ENCODE measurements around the gene SACM1L.
A peak's percentile ranks its signal among the peaks of the same experiment; 100 is the strongest.

SACM1L gene

DNA sequence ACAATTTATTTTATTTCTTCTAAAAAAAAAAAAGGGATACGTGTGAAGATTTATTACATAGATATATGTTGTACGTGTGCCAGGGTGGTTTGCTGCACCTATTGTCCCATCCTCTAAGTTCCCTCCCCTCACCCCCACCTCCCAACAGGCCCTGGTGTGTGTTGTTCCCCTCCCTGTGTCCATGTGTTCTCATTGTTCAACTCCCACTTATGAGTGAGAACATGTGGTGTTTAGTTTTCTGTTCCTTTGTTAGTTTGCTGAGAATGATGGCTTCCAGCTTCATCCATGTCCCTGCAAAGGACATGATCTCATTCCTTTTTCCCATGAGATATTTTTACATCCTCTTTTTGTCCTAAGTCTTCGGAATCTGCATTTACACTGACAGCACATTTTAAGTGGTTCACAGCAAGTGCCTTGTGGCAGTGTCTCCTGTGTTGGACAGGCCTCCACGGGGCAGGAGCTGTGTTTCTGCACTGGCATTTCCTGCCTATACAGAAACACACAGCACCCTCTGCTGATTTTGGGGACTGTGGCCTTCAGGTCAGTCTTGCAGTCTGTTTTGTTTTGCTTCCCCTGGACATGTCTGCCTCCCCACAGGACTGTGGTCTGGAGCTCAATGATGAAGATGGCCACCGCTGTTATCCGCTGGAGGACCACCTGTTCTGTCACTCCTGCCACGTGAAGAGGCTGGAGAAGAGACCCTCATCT, 12.7 kb upstream of the SACM1L start:
- Histone ChIP-seq H3K4ac (ENCODE audit: low read length) (no peak overlapping the region), H3K14ac (ENCODE audit: low read length) (no peak overlapping the region), H3K79me1 (ENCODE audit: low read depth, low read length) (no peaks in the 10 kb centered on the region), H3K18ac (ENCODE audit: low read length) (no peak overlapping the region), H3K4me1 (ENCODE audit: control insufficient read depth in 2 of 2, insufficient read depth in 1 of 2, low read depth in 1 of 2, low read length in 2 of 2) (peaks cover 4 to 12% of the 10 kb centered on the region in 2 donors), H3K4me2 (ENCODE audit: insufficient read depth, low read length, poor library complexity, severe bottlenecking) (no peak overlapping the region), H3K27ac (replicated peaks; ENCODE audit: low read length) (no peak overlapping the region), H3K4me3 (ENCODE audit: low read length in 2 of 2) (no peak overlapping the region), H4K91ac (ENCODE audit: low read depth, low read length, poor library complexity) (no peak overlapping the region), H3K36me3 (replicated peaks in 1 of 2; ENCODE audit: control insufficient read depth in 2 of 2, insufficient read depth in 2 of 2, low read length in 2 of 2) (peaks cover 3 to 30% of the 10 kb centered on the region in 2 donors), H3K27me3 (ENCODE audit: control insufficient read depth in 3 of 3, insufficient read depth in 3 of 3, low read depth in 1 of 3, low read length in 3 of 3) (no peaks in the 10 kb centered on the region), H3K9ac (ENCODE audit: low read depth, low read length, poor library complexity) (no peak overlapping the region), H2BK12ac (ENCODE audit: low read length) (no peak overlapping the region), H2BK5ac (ENCODE audit: low read length) (no peak overlapping the region), H2AK5ac (ENCODE audit: low read depth, low read length) (no peak overlapping the region), H4K8ac (ENCODE audit: low read depth, low read length) (no peak overlapping the region), H2AFZ (ENCODE audit: low read length) (peak overlapping the region; percentile 77), H2BK15ac (ENCODE audit: low read length) (no peak overlapping the region), H3K9me3 (replicated peaks in 1 of 2; ENCODE audit: control insufficient read depth in 2 of 2, insufficient read depth in 1 of 2, low read depth in 1 of 2, low read length in 2 of 2) (no peaks in the 10 kb centered on the region), H2BK120ac (ENCODE audit: low read depth, low read length) (no peak overlapping the region), H3K23ac (ENCODE audit: low read depth, low read length, poor library complexity) (no peak overlapping the region)
- DNase-seq (ENCODE audit: low spot score): no peak
- whole genome bisulfite sequencing, 2 donors (ENCODE audit: extremely low coverage in 2 of 2, insufficient read length in 2 of 2, insufficient replicate concordance in 1 of 2): no CpG with 5 or more reads among the region's 7 CpGs

GRCh38 chr3:45677033-45677446, 12.2 kb upstream of the SACM1L start:
- DNase-seq (ENCODE audit: low spot score): no peak
- Histone ChIP-seq H3K9ac (ENCODE audit: low read depth, low read length, poor library complexity) (no peak overlapping the region), H2BK15ac (ENCODE audit: low read length) (no peak overlapping the region), H2BK120ac (ENCODE audit: low read depth, low read length) (no peak overlapping the region), H4K91ac (ENCODE audit: low read depth, low read length, poor library complexity) (no peak overlapping the region), H3K18ac (ENCODE audit: low read length) (no peak overlapping the region), H3K4ac (ENCODE audit: low read length) (no peak overlapping the region), H2BK5ac (ENCODE audit: low read length) (no peak overlapping the region), H2BK12ac (ENCODE audit: low read length) (no peak overlapping the region), H3K36me3 (replicated peaks in 1 of 2; ENCODE audit: control insufficient read depth in 2 of 2, insufficient read depth in 2 of 2, low read length in 2 of 2) (peaks cover 3 to 27% of the 10 kb centered on the region in 2 donors), H3K4me1 (ENCODE audit: control insufficient read depth in 2 of 2, insufficient read depth in 1 of 2, low read depth in 1 of 2, low read length in 2 of 2) (peaks cover 4 to 12% of the 10 kb centered on the region in 2 donors), H3K23ac (ENCODE audit: low read depth, low read length, poor library complexity) (no peak overlapping the region), H3K79me1 (ENCODE audit: low read depth, low read length) (no peaks in the 10 kb centered on the region), H3K27me3 (ENCODE audit: control insufficient read depth in 3 of 3, insufficient read depth in 3 of 3, low read depth in 1 of 3, low read length in 3 of 3) (no peaks in the 10 kb centered on the region), H3K27ac (replicated peaks; ENCODE audit: low read length) (no peak overlapping the region), H2AK5ac (ENCODE audit: low read depth, low read length) (no peak overlapping the region), H3K14ac (ENCODE audit: low read length) (no peak overlapping the region), H3K9me3 (replicated peaks in 1 of 2; ENCODE audit: control insufficient read depth in 2 of 2, insufficient read depth in 1 of 2, low read depth in 1 of 2, low read length in 2 of 2) (no peaks in the 10 kb centered on the region), H3K4me3 (ENCODE audit: low read length in 2 of 2) (no peak overlapping the region), H3K4me2 (ENCODE audit: insufficient read depth, low read length, poor library complexity, severe bottlenecking) (no peak overlapping the region), H2AFZ (ENCODE audit: low read length) (peak overlapping the region; percentile 77), H4K8ac (ENCODE audit: low read depth, low read length) (no peak overlapping the region)
- WGBS, 2 donors (ENCODE audit: extremely low coverage in 2 of 2, insufficient read length in 2 of 2, insufficient replicate concordance in 1 of 2): no CpG with 5 or more reads among the region's 5 CpGs

- Histone ChIP-seq H3K4me2 (ENCODE audit: insufficient read depth, low read length, poor library complexity, severe bottlenecking) (no peak overlapping the region), H3K18ac (ENCODE audit: low read length) (no peak overlapping the region), H3K4ac (ENCODE audit: low read length) (no peak overlapping the region), H3K79me1 (ENCODE audit: low read depth, low read length) (no peaks in the 10 kb centered on the region), H3K27ac (replicated peaks; ENCODE audit: low read length) (no peak overlapping the region), H3K9me3 (replicated peaks in 1 of 2; ENCODE audit: control insufficient read depth in 2 of 2, insufficient read depth in 1 of 2, low read depth in 1 of 2, low read length in 2 of 2) (peaks cover 3% of the 10 kb centered on the region in 2 donors), H3K9ac (ENCODE audit: low read depth, low read length, poor library complexity) (no peak overlapping the region), H2BK5ac (ENCODE audit: low read length) (no peak overlapping the region), H4K8ac (ENCODE audit: low read depth, low read length) (no peak overlapping the region), H2AK5ac (ENCODE audit: low read depth, low read length) (no peak overlapping the region), H2AFZ (ENCODE audit: low read length) (no peak overlapping the region), H3K4me3 (ENCODE audit: low read length in 2 of 2) (no peak overlapping the region), H3K14ac (ENCODE audit: low read length) (no peak overlapping the region), H3K27me3 (ENCODE audit: control insufficient read depth in 3 of 3, insufficient read depth in 3 of 3, low read depth in 1 of 3, low read length in 3 of 3) (no peaks in the 10 kb centered on the region), H2BK120ac (ENCODE audit: low read depth, low read length) (no peak overlapping the region), H4K91ac (ENCODE audit: low read depth, low read length, poor library complexity) (no peak overlapping the region), H2BK15ac (ENCODE audit: low read length) (no peak overlapping the region), H3K23ac (ENCODE audit: low read depth, low read length, poor library complexity) (no peak overlapping the region), H2BK12ac (ENCODE audit: low read length) (no peak overlapping the region), H3K4me1 (ENCODE audit: control insufficient read depth in 2 of 2, insufficient read depth in 1 of 2, low read depth in 1 of 2, low read length in 2 of 2) (peaks cover 4 to 12% of the 10 kb centered on the region in 2 donors), H3K36me3 (replicated peaks in 1 of 2; ENCODE audit: control insufficient read depth in 2 of 2, insufficient read depth in 2 of 2, low read length in 2 of 2) (peaks cover 3 to 22% of the 10 kb centered on the region in 2 donors)
- WGBS, 2 donors (ENCODE audit: extremely low coverage in 2 of 2, insufficient read length in 2 of 2, insufficient replicate concordance in 1 of 2): no CpG with 5 or more reads among the region's 10 CpGs
- DNase-seq (ENCODE audit: low spot score): no peak
These were observed 11.4 kb upstream of the SACM1L start for GRCh38 chr3:45677841-45678240.

- no peak for DNase-seq (ENCODE audit: low spot score)
- whole genome bisulfite sequencing, 2 donors (ENCODE audit: extremely low coverage in 2 of 2, insufficient read length in 2 of 2, insufficient replicate concordance in 1 of 2): no CpG with 5 or more reads among the region's 8 CpGs
These were observed 9.4 kb upstream of the SACM1L start for GRCh38 chr3:45679805-45680204.

More at GRCh38 chr3:45679805-45680204, 9.4 kb upstream of the SACM1L start:
- peaks cover 4 to 12% of the 10 kb centered on the region in 2 donors for H3K4me1 ChIP-seq (ENCODE audit: control insufficient read depth in 2 of 2, insufficient read depth in 1 of 2, low read depth in 1 of 2, low read length in 2 of 2)
- no peak overlapping the region for H3K27ac ChIP-seq (replicated peaks; ENCODE audit: low read length)
- no peak overlapping the region for H2BK120ac ChIP-seq (ENCODE audit: low read depth, low read length)
- no peak overlapping the region for H3K4ac ChIP-seq (ENCODE audit: low read length)
- no peak overlapping the region for H3K4me2 ChIP-seq (ENCODE audit: insufficient read depth, low read length, poor library complexity, severe bottlenecking)
- H2AFZ ChIP-seq (ENCODE audit: low read length): no peak overlapping the region
- H3K4me3 ChIP-seq (ENCODE audit: low read length in 2 of 2): no peak overlapping the region
- H2BK12ac ChIP-seq (ENCODE audit: low read length): no peak overlapping the region
- H4K91ac ChIP-seq (ENCODE audit: low read depth, low read length, poor library complexity): no peak overlapping the region
- H4K8ac ChIP-seq (ENCODE audit: low read depth, low read length): no peak overlapping the region
- no peak overlapping the region for H3K23ac ChIP-seq (ENCODE audit: low read depth, low read length, poor library complexity)
- no peaks in the 10 kb centered on the region for H3K27me3 ChIP-seq (ENCODE audit: control insufficient read depth in 3 of 3, insufficient read depth in 3 of 3, low read depth in 1 of 3, low read length in 3 of 3)
- no peak overlapping the region for H3K9ac ChIP-seq (ENCODE audit: low read depth, low read length, poor library complexity)
- no peak overlapping the region for H2AK5ac ChIP-seq (ENCODE audit: low read depth, low read length)
- H3K18ac ChIP-seq (ENCODE audit: low read length): no peak overlapping the region
- H2BK5ac ChIP-seq (ENCODE audit: low read length): no peak overlapping the region
- H3K79me1 ChIP-seq (ENCODE audit: low read depth, low read length): no peaks in the 10 kb centered on the region
- H3K36me3 ChIP-seq (replicated peaks in 1 of 2; ENCODE audit: control insufficient read depth in 2 of 2, insufficient read depth in 2 of 2, low read length in 2 of 2): peaks cover 1 to 13% of the 10 kb centered on the region in 2 donors
- peaks cover 4% of the 10 kb centered on the region in 2 donors for H3K9me3 ChIP-seq (replicated peaks in 1 of 2; ENCODE audit: control insufficient read depth in 2 of 2, insufficient read depth in 1 of 2, low read depth in 1 of 2, low read length in 2 of 2)
- H2BK15ac ChIP-seq (ENCODE audit: low read length): no peak overlapping the region
- no peak overlapping the region for H3K14ac ChIP-seq (ENCODE audit: low read length)

Data from neuronal stem cell (in vitro differentiated cells).